ENCODE measurements around the gene CAPN10.
A peak's percentile ranks its signal among the peaks of the same experiment; 100 is the strongest.
"Not testable (repeated sequence)": the region's sequence is repeated elsewhere in the genome, so short reads cannot be mapped to it uniquely, and the experiment has no call there.

Gene CAPN10

DNA sequence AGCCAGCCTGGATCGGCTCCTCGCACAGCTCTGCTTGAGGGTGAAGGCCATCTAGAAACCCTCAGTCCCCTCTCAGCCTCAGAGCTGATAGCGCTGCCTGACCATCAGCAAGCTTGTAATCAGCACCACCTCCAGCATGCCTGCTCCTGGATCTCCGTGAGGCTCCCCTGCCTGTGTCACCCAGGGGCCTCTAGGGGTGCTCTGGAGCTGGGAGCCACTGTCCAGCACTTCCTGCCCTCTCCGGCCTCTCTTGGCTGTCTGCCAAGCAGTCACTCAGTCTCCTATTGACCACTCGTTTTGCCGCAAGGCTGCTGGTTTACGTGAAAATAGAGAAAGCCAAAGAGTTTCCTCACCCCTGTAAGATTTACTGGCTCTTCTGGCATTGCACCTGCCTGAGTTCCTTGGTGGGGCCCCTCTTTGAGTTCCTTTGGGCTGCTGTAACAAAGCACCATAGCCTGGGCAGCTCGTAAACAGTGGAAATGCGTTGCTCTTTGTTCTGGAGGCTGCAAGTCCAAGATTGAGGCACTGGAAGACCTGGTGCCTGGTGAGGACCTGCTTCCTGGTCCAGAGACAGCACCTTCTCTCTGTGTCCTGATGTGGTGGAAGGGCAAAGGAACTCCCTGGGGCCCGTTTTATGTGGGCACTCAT, 17.9 kb downstream of the CAPN10 start:
- DNase-seq = peak; percentile 85

DNA sequence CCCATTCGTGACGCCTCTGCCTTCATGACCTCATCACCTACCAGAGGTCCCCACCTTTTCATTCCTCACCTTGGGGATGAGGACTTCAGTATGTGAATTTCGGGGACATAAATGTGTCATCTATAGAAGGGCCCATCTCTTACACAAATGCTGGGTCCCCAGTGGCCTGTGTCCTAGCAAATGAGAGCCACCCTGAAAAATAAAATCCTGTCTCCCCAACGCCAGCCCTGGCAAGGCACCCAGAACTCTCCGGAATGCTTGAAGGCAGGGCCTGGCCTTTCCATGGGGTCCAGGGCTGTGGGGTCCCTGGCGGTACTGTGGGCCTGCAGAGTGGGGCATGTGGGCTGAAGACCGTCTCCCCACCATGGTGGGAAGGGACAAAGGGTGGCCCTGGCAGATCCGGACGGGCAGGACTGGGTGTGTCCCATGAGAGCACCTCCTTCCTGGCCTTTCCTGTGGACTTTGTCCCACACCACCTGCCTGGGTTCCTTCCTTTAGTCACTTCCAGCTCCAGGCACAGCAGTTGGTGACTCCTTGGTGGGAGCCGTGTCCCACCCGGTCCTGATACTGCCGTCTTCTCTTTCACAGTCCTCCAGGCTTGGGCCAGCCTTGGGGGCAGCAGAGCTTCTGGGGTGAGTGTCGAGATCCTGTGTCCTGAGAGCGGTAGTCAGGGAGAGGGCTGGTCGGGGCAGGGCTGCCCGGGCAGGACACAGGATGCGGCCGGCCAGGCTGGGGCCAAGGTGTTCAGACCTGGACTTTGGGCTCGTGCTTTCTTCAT, 18.6 kb downstream of the CAPN10 start:
- no peak for DNase-seq

DNA sequence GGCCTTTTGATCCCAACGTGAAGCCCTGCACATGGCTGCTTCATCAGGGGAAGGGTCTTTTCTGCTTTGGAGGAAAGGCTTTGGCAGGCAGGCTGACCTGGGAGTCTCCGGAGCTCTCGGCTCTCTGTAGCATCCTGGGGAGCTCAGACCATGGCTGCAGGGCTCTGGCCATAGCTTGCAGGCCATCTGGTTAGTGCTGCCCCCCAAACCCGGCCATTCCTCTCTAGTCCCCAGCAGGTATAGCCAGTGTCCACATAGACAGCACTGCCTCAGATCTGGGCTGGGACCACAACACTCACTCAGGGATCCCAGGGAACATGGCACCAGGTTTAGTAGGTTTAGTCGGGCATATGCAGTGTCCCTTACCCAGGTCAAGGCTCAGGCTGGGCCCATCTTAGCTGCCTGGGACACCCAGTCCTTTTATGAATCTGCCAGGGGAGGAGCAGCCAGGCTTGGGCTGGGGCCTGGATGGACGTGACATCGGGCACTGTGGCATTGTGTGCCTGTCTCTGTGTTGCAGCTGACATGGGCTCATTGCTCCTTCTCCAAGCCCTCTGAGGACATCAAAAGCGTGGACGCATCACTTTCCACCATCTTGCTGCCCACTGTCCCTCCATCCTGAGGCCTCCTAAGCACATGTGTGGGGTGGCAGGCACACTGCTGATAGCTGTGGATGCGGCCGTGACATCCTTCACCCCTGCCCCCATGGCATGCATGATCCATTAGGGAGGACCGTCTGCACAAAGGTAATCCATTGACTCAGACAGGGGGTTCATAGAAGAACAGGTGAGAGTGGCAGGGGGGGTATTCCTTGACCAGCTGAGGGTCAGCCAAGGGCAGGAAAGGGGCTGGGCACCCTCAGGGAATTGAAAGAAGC, 19.6 kb downstream of the CAPN10 start:
- DNase-seq = no peak

DNA sequence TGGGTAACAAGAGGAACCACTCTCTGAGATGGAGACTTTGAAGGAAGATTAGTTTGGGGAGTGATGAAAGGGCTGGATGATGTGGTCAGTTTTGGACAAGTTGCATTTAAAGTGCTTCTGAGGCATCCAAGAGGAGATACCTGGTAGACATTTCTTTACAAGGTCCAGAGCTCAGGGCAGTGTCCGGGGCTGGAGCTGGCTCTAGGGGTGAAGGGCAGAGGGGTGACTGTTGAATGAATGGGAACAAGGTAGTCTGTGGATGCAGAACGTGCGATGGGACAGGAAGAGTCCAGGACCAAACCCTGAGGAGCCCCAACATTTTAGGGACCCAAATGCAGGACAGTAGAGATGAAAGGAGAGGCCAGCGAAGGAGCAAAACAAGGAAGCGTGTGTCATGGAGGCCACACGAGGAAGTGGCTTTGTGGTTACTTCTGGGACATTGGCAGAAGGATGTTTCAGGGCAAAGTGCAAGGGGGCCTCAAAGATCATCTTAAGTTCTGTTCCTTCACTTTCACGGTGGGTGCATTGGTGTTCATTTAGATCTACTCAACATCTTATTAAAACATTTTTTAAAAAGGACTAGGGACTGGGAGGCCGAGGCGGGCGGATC, 25.2 kb downstream of the CAPN10 start:
- DNase-seq = no peak

DNA sequence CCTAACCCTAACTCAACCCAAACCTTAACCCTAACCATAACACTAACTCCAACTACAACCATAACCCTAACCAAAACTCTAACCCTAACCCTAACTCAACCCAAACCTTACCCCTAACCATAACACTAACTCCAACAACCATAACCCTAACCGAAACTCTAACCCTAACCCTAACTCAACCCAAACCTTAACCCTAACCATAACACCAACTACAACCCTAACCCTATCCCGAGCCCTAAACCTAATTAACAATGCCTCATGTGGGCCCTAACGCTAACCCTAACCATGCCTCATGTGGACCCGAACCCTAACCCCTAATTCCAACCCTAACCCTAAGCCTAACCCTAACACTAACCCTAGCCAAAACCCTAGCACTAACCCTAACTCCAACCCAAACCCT, 27.2 kb downstream of the CAPN10 start:
- no peak for DNase-seq

DNA sequence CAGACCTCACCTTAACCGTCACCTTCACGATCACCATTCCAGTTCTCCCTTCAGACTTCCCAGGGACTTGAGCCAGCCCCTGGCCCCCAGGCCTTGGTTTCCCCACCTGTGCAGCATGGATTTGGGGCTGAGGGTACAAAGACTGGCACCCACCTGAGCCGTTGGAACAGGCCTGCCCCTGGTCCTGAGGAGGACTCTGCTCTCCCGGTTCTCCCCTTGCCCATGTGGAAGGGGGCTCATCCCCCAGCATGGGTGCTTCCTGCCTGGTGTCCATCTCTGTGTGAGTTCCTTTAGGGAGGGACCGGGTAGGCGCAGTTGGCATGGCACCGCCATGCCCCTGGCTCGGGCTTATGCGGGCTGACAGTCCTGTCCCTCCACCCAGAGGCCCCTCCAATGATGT, 27.9 kb downstream of the CAPN10 start:
- no peak for DNase-seq

DNA sequence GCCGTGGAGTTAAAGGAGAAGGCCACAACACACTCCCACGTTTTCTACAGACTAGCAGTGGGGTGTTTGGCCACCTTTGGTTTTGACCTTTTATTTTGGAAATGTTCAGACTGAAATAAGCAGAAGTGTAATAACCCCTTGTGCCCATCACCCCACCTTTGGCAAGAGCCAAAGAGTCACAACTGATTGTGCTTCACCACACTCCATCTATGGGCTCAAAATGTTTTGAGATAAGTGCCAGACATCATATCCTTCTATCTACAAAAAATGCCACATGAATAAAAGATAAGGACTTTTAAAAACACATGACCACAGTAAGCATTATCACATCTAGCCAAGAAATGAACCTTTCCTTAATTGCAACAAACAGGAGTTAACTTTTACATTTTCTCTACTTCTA, 28.9 kb downstream of the CAPN10 start:
- no peak for DNase-seq

DNA sequence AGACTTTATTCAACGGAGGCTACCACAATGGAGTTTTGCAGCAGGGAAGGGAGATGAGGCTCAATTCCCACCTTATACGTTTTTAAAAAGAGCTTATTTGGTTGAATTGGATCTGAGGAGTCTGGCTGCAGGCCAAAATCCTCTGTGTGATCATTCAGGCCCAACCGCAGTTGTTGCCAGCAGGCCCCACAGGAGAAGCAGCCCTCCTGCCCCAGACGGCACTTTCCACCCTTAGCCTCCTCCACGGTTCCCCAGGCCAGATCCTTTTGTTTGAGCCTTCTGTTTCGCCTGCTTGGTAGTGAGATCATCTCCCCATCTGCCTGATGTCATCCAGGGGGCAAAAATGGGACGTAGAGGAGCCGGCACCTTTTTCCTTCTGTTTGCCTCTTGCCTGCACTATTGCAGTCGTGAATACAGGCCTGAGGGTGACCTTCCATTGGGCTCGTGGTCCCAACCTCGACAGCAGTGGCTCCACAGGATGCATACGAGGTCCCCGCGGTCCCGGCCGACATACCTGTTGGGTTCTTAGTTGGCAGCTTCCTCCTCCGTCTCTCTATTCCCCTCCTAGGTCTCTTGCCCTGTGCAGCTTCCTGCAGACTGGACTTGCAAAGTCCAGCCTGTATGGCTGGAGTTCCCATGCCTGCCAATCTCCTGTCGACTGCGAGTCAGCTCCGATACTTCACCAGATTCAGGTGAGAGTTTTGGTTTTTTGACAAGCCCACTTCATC, 29.4 kb downstream of the CAPN10 start:
- no peak for DNase-seq

DNA sequence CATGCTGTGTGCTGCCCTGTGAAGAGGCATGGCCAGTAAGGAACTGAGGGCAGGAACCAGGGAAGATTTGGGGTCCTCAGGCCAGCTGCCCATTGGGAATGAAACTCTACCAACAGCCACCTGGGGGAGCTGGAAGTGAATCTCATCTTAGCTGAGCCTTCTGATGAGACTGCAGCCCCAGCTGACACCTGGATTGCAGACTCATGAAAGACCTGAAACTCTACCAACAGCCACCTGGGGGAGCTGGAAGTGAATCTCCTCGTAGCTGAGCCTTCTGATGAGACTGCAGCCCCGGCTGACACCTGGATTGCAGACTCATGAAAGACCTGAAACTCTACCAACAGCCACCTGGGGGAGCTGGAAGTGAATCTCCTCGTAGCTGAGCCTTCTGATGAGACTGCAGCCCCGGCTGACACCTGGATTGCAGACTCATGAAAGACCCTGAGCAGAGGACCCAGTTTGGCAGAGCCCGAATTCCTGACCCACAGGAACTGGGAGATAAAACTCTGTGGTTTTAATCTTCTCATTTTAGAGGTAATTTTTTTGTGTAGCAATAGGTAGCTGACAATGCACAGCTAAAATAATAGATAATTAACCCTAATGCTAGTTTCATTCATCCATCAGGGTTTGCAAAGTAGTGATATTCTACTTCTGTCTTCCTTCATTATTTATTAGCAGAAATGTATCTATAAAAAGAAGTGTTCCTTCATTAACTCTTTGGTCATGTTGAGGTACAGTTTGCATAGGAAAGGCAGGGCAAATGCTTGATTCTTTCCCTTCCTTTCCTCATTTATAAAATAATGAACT, 30.5 kb downstream of the CAPN10 start:
- DNase-seq = not testable (repeated sequence)

DNA sequence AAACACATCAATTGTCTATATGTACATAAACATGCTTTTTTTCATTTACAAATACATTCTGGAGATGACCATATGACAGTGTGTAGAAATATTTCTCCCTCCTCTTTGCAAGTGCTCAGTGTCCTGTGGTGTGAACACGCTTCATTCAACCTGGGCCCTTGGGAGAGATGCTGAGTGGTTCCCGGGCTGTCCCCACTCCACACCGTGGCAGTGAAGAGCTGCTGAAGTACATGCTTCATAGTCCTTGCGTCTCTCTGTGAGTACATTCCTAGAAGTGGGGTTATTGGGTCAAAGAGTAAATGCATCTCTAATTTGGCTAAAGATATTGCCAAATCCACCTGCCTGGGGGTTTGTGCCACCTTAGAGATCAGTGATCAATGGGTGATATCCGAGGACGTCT, 32.2 kb downstream of the CAPN10 start:
- no peak for DNase-seq

DNA sequence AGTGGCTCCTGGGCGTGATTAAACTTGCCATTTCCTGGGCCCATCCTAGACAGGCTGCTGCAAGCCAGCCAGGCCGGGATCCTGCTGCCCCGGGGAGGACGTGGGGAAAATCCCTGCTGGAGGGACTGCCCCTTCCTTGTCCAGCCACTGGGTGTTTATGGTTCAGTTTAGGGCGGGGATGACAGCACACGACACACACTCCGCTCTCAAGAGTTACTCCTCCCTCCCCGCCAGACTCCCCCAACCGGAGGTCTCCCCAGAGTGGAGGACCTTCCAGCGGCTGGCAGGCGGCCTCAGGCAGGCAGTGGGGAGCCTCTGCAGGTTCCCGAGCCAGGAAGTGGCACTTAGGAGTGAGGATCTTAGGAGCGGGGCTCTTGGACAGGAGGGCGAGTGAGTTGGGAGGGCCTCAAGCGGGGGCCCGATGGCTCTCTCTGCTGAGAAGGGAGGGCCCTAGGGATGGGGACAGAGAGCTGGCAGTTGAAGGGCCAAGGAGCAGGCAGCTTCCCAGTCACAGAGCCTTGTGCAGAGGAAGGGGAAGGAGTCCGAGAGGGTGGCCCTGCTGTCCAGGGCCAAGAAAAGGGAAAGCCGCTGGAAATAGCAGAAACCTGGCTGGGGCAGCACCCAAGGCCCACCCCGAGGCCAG, 33.1 kb downstream of the CAPN10 start:
- no peak for DNase-seq

DNA sequence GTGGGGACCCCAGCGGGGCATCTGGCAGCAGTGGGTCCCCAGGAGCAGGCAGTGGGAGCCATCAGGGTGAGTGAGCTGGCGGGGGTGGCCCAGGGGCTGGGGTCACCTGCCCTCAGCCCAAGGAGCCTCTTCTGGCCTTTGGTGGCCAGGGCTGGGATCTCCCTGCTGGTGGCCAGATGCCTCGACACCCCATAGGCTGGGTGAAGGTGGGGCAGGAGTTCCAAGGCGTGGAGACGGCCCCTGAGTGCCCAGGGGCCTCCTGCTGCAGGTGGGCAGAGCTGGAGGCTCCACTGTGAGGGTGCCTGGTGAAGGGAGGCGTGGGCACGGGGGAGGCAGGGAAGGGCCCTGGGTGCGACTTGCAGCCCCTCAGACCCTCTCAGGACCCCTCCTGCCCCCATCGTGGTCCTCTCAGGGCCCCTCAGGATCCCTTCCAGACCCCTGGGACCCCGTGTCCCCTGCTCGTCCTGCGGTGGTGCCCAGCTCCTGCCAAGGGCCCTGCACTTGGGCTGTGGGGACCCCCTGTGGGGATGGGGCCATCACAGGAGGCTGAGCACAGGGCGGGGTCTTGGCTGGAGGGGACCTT, 33.7 kb downstream of the CAPN10 start:
- DNase-seq = no peak

DNA sequence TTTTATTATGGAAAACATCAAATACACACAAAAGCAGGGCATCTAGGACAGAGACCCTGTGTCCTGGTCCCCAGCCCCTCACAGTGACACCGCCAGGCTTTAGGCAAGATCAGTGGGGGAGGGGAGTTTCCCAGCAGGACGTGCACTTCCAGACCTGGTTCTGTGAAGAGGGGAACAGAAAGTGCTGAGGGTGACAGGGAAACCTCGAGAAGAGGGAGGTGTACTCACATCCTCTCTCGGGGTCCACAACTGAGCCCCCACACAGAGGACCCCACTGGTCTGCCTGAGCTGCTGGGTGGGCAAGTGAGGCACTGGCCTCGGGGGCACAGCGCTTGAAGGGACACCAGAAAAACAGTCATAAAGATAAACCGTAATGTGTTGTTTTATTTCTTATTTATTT, 34.3 kb downstream of the CAPN10 start:
- no peak for DNase-seq

DNA sequence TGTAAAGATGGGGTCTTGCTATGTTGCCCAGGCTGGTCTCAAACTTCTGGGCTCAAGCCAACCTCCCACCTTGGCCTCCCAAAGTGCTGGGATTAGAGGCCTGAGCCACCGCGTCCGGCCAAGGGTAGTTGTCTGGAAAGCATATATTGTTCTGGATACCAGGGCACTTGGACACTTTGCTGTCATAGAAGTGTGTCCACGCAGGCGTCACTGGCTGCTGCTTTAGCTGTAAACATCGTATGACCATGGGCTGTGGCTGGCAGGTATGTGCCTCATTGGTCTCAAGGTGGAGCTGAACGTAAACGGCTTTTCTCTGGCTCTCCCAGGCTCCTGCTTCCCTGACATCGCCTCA, 35.5 kb downstream of the CAPN10 start:
- DNase-seq = no peak

DNA sequence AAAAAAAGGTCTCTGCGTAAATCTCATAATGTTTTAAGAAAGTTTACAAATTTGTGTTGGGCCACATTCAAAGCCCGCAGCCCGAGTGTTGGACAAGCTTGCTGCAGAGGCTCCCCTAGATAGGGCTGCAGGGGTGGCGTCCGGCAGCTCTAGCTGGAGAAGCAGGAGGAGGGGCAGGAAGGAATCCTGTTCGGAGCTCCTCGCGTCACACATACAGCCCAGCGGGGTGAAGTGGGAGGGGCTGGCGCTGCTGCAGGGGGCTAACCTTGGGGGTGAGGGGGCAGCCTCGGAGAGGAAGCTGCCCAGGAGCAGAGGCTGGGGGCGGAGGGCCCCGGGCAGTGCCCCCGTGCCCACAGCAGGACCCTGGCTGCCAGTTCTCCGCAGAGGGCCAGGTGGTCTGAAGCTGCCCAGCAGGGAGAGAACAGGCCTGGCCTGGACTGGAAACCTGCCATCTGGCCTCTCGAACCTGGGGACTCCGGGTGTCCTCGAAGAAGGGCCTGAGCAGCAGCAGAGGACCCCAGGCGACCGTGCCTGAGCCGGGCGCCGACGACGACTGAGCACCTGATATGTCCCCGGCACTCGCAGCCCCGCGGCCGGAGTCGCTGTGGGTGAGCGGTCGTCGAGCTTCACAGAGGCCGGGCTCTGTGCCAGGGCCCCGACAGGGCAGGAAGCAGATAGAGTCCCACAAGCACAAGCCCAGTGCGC, 36.1 kb downstream of the CAPN10 start:
- no peak for DNase-seq

DNA sequence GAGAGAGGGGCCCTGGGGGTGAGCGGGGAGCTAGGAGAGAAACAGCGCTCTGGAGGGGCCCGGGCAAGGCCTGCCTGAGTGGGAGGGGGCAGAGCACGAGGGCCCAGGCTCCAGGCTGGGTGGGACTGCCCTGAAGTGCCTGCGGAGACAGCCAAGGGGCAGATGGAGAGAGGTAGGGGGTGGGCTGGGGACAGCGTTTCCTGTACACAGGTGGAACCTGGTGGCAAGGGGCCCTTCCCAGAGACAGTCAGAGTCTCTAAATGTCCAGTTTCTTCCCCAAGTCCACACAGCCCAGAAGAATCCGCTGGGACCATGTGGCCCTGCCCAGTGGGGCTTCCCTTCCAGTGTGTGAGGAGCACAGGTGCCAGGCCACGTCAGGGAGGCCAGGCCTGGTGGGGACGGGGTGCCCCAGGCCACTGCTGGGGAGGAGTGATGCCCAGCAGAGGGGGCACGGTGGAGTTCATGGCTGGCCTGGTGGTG, 37.0 kb downstream of the CAPN10 start:
- DNase-seq = no peak

DNA sequence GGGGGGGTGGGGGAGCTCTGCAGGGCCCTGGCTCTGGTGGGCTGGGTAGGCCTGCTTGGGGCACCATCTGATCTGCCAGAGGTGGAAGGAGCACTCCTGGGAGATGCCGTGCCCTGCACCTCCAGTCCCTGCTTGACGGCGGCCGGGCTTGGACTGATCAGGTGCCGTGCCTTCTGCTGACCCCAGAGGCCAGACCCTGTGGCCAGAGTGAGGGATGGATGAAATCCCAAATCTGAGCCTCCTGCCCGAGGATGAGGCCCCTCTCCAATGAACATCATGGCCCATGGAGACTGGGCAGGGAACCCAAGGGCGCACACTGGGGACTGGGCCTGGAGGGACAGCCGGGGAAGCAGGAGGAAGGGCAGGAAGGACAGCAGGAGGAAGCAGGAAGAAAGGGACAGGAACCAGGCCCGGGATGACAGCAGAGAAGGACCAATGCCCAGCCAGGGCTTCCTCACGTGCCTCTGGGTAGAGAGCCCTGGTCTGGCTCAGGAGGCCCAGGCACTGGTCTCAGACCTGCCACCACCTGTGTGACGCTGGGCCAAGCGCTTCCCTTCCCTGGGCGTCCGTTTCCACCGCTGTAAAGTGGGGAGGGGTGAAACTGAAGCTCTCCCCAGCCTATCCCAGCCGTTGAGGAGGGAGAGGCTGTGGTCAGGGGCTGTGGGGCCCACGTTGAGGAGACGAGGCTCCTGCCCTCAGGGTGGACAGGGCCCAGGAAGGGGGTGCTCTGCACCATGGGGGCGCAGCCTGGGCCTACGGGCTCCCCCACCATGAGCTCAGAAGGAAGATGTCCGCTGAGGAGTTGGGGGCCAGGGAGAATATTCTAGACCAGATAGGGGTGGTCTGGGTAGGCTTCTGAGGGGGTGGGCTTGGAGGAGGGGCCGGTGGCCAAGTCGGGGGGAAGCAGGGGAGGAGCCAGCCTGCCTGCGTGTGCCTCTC, 37.7 kb downstream of the CAPN10 start:
- DNase-seq = no peak

DNA sequence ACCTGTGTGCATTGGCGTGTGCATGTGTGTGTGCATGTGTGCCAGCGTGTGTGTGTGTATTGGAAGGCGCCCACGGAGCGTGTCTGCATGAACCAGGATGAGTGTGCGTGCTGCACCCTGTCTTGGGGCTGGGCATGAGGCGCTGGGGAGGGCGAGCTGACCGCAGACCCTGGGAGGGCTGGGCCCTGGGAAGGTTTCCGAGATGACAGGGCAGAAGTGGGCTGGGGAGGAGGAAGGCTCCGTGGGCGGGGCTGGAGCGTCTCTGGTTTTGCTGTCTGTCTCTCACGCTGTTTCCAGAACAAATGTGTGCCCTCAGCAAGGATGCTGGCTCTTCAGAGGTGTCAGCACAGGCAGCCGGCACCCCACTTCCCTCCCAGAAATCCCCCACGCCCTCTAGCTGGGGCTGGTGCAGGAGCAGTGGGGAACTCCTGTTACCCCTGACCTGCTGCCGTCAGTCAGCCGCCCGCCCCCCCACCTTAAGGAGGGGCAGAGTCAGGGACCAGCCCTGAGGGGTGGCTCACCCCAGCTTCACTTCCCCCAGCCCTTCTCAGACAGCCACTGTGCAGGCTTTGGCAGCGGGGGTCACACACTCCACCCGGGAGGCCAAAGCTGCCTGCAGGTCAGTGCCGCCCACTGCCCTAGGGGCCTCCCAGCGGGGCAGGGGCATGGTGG, 38.6 kb downstream of the CAPN10 start, which contains the start of gene GPR35:
Gene GPR35 (plus strand): TSS at position 531 of the 672 bp plus-strand sequence. CDS start 4,473 bp downstream, outside the sequence.
- no peak for DNase-seq
